SU-DHL-6 (cell line): Measurements from ENCODE around the gene OTUB2.

Experiments used
- H2AFZ ChIP-seq: fragments of 200-600 bp; sonication (generic); 2 replicates; pipeline ENCODE4 v1.6.1; 2014; ENCODE audit warnings: low read depth, mild to moderate bottlenecking, moderate library complexity, mixed read lengths, antibody characterized with exemption, low read length; ENCODE audit not compliant: severe bottlenecking
- H3F3A ChIP-seq: fragments of 200-600 bp; shearing (Covaris generic); 2 replicates; pipeline ENCODE4 v1.6.0; 2016; ENCODE audit warnings: antibody characterized with exemption, mild to moderate bottlenecking; ENCODE audit not compliant: insufficient read depth
- H3K27ac ChIP-seq: fragments of 200-600 bp; sonication (generic); 2 replicates; pipeline ENCODE4 v1.5.1; 2016; ENCODE audit warnings: low read depth, mild to moderate bottlenecking, low read length, moderate library complexity, mixed read lengths
- H3K27me3 ChIP-seq: fragments of 200-600 bp; sonication (generic), shearing (Covaris generic); 2 replicates; pipeline ENCODE4 v1.6.0; 2014; ENCODE audit warnings: mild to moderate bottlenecking, low read length
- H3K36me3 ChIP-seq: fragments of 200-600 bp; sonication (generic); 2 replicates; pipeline ENCODE4 v1.6.1; 2014; ENCODE audit warnings: mild to moderate bottlenecking, low read length, mixed read lengths
- H3K4me2 ChIP-seq: fragments of 300-600, 200-600 bp; shearing (Covaris generic), sonication (generic); 2 replicates; pipeline ENCODE4 v1.6.0; 2014; ENCODE audit warnings: low read length, low read depth, mild to moderate bottlenecking; ENCODE audit not compliant: poor library complexity, severe bottlenecking
- H3K4me3 ChIP-seq: fragments of 200-600 bp; sonication (generic); 2 replicates; pipeline ENCODE4 v1.5.1; 2014; ENCODE audit warnings: antibody characterized with exemption, low read length, mild to moderate bottlenecking, mixed read lengths; ENCODE audit not compliant: insufficient read depth, poor library complexity, severe bottlenecking
- H3K79me2 ChIP-seq: fragments of 200-600 bp; sonication (generic); 2 replicates; pipeline ENCODE4 v1.6.1; 2014; ENCODE audit warnings: mild to moderate bottlenecking, low read length, moderate library complexity; ENCODE audit not compliant: insufficient read depth
- H3K9ac ChIP-seq: fragments of 200-600 bp; sonication (generic); 2 replicates; pipeline ENCODE4 v1.7.0; 2014; ENCODE audit warnings: mild to moderate bottlenecking, low read length
- H3K9me2 ChIP-seq: fragments of 200-600 bp; sonication (generic); replicated peaks from 2 replicates; pipeline ENCODE4 v1.6.1; 2014; ENCODE audit warnings: low read length; ENCODE audit not compliant: insufficient read depth
- H3K9me3 ChIP-seq: fragments of 200-600 bp; sonication (generic); 2 replicates; pipeline ENCODE4 v1.6.1; 2014; ENCODE audit warnings: low read length, mixed read lengths; ENCODE audit not compliant: insufficient read depth
- H4K20me1 ChIP-seq: fragments of 200-600 bp; sonication (generic); 2 replicates; pipeline ENCODE4 v1.6.1; 2014; ENCODE audit warnings: low read depth, mild to moderate bottlenecking, antibody characterized with exemption, low read length, moderate library complexity, mixed read lengths
- EZH2phosphoT487 ChIP-seq: fragments of 200-600 bp; sonication (generic), shearing (Covaris generic); conservative IDR thresholded peaks from 2 replicates; pipeline ENCODE4 v1.6.1; 2018; ENCODE audit warnings: mild to moderate bottlenecking, antibody characterized with exemption, low read length, moderate library complexity, mixed read lengths
- TF ChIP-seq, protein P1 (sequence below): fragments of 200-600 bp; sonication (generic); IDR thresholded peaks from one replicate; pipeline ENCODE4 v1.5.1; 2017; ENCODE audit warnings: antibody characterized with exemption, mild to moderate bottlenecking, low read length, moderate library complexity; ENCODE audit not compliant: insufficient read depth, poor library complexity, severe bottlenecking

OTUB2 gene

DNA sequence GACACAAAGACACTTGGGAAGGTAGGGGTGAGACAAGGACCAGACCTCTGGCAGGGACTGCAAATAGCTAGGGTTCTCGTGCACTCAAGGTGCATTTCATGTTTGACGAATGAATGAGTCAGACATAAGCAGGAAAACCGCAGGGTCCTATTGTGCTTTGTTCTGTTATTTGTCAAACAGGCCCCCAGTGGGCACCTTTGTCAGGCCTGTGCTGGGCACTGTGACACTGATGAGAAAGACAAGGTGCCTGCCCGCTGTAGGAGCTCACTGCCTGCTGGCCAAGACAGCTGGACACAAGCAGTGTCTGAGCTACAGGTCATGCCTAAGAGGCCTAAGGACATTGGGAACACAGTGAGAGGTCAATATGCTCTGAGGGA is 2.3 kb downstream of the OTUB2 start:
- Histone ChIP-seq H3K4me3 (no peak overlapping the region), H3K4me2 (no peak overlapping the region), H3K79me2 (no peaks in the 10 kb centered on the region), H3K9ac (no peak overlapping the region), H3K9me3 (no peaks in the 10 kb centered on the region), H2AFZ (no peak overlapping the region), H3K27me3 (no peaks in the 10 kb centered on the region), H3K36me3 (no peaks in the 10 kb centered on the region), H3K27ac (no peak overlapping the region), H4K20me1 (no peaks in the 10 kb centered on the region), H3F3A (no peaks in the 10 kb centered on the region), H3K9me2 (no peaks in the 10 kb centered on the region)
- TF ChIP-seq, protein P1, sequence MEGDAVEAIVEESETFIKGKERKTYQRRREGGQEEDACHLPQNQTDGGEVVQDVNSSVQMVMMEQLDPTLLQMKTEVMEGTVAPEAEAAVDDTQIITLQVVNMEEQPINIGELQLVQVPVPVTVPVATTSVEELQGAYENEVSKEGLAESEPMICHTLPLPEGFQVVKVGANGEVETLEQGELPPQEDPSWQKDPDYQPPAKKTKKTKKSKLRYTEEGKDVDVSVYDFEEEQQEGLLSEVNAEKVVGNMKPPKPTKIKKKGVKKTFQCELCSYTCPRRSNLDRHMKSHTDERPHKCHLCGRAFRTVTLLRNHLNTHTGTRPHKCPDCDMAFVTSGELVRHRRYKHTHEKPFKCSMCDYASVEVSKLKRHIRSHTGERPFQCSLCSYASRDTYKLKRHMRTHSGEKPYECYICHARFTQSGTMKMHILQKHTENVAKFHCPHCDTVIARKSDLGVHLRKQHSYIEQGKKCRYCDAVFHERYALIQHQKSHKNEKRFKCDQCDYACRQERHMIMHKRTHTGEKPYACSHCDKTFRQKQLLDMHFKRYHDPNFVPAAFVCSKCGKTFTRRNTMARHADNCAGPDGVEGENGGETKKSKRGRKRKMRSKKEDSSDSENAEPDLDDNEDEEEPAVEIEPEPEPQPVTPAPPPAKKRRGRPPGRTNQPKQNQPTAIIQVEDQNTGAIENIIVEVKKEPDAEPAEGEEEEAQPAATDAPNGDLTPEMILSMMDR = no peak
- no peak for TF ChIP-seq EZH2phosphoT487

- no peaks in the 10 kb centered on the region for H4K20me1 ChIP-seq
- H3K79me2 ChIP-seq = no peaks in the 10 kb centered on the region
- no peak overlapping the region for H2AFZ ChIP-seq
- TF ChIP-seq, protein P1 = no peak
- TF ChIP-seq EZH2phosphoT487 = no peak
- H3K9me2 ChIP-seq = no peaks in the 10 kb centered on the region
- no peak overlapping the region for H3K27ac ChIP-seq
- H3F3A ChIP-seq = no peaks in the 10 kb centered on the region
- no peaks in the 10 kb centered on the region for H3K36me3 ChIP-seq
- H3K4me3 ChIP-seq = no peak overlapping the region
- H3K4me2 ChIP-seq = no peak overlapping the region
- H3K9ac ChIP-seq = no peak overlapping the region
- H3K27me3 ChIP-seq = no peaks in the 10 kb centered on the region
- no peaks in the 10 kb centered on the region for H3K9me3 ChIP-seq
Observed at GRCh38 chr14:94029265-94029664, 3.1 kb downstream of the OTUB2 start.

- Histone ChIP-seq H3K4me3 (no peak overlapping the region), H3K9ac (no peak overlapping the region), H3K27ac (no peak overlapping the region), H4K20me1 (no peaks in the 10 kb centered on the region), H3K36me3 (no peaks in the 10 kb centered on the region), H3K9me2 (no peaks in the 10 kb centered on the region), H3K9me3 (no peaks in the 10 kb centered on the region), H3F3A (no peaks in the 10 kb centered on the region), H3K79me2 (no peaks in the 10 kb centered on the region), H3K4me2 (no peak overlapping the region), H2AFZ (no peak overlapping the region), H3K27me3 (no peaks in the 10 kb centered on the region)
- TF ChIP-seq, protein P1 = no peak
- TF ChIP-seq EZH2phosphoT487 = no peak
Observed at GRCh38 chr14:94029671-94030203, 3.6 kb downstream of the OTUB2 start.
